Chondrocyte (in vitro differentiated cells): Measurements from ENCODE around the gene MYMK. TPM values are rescaled to one million over a fixed set of nuclear protein-coding genes. Genes with fewer than 3 reads are reported as not detected.
A peak's percentile ranks its signal among the peaks of the same experiment; 100 is the strongest.

Source experiments
- DNase-seq: peaks from one replicate; pipeline ENCODE4 v3.0.0; 2021; ENCODE audit warnings: mixed read lengths, low spot score
- H3K27ac Mint-ChIP-seq: one replicate; pipeline ENCODE4 v1.8.0; 2021; ENCODE audit warnings: mild to moderate bottlenecking, moderate library complexity, mixed read lengths; ENCODE audit not compliant: unreplicated experiment
- H3K27me3 Mint-ChIP-seq: 2 replicates; pipeline ENCODE4 v1.8.0; 2021; ENCODE audit warnings: low read depth, mixed read lengths
- H3K36me3 Mint-ChIP-seq: 2 replicates; pipeline ENCODE4 v1.8.0; 2021; ENCODE audit warnings: low read depth, mixed read lengths
- H3K4me1 Mint-ChIP-seq: 2 replicates; pipeline ENCODE4 v1.8.0; 2021; ENCODE audit warnings: low read depth, mild to moderate bottlenecking, mixed read lengths
- H3K4me3 Mint-ChIP-seq: one replicate; pipeline ENCODE4 v1.8.0; 2021; ENCODE audit warnings: mild to moderate bottlenecking, moderate library complexity, mixed read lengths; ENCODE audit not compliant: unreplicated experiment
- H3K9me3 Mint-ChIP-seq: 2 replicates; pipeline ENCODE4 v1.8.0; 2021; ENCODE audit warnings: low read depth, mixed read lengths
- CTCF ChIP-seq: fragments of 200-600 bp; sonication (generic); IDR thresholded peaks from 2 replicates; pipeline ENCODE4 v1.5.0; 2021; ENCODE audit warnings: antibody characterized with exemption, mild to moderate bottlenecking, moderate library complexity
- total RNA-seq: library from RNA; stranded (reverse); gene quantifications from 3 replicates; pipeline ENCODE4 v1.2.1, GENCODE V29; 2021

The MYMK gene
- total RNA-seq, 1 donor from 2014 or later: not detected

- Mint-ChIP-seq H3K4me3 (no peak overlapping the region), H3K36me3 (no peaks in the 10 kb centered on the region), H3K9me3 (no peaks in the 10 kb centered on the region), H3K27me3 (no peaks in the 10 kb centered on the region), H3K4me1 (no peaks in the 10 kb centered on the region), H3K27ac (no peak overlapping the region)
- no peak for TF ChIP-seq CTCF
- no peak for DNase-seq
Observed at GRCh38 chr9:133533857-133534256, 9.1 kb upstream of the MYMK start.

- Mint-ChIP-seq H3K27ac (peak overlapping the region; percentile 13), H3K9me3 (no peaks in the 10 kb centered on the region), H3K27me3 (no peaks in the 10 kb centered on the region)
Observed at GRCh38 chr9:133532937-133533668, 8.3 kb upstream of the MYMK start.

GRCh38 chr9:133531293-133531692 lies 6.5 kb upstream of the MYMK start:
- Mint-ChIP-seq H3K27me3 (no peaks in the 10 kb centered on the region), H3K27ac (no peak overlapping the region), H3K4me3 (no peak overlapping the region), H3K4me1 (peaks cover 19% of the 10 kb centered on the region), H3K36me3 (no peaks in the 10 kb centered on the region), H3K9me3 (no peaks in the 10 kb centered on the region)
- TF ChIP-seq CTCF: no peak
- DNase-seq: no peak

More at GRCh38 chr9:133532937-133533668, 8.3 kb upstream of the MYMK start:
- no peaks in the 10 kb centered on the region for H3K36me3 Mint-ChIP-seq
- H3K4me1 Mint-ChIP-seq: peaks cover 2% of the 10 kb centered on the region
- TF ChIP-seq CTCF: peak; percentile 67
- no peak overlapping the region for H3K4me3 Mint-ChIP-seq
- DNase-seq: no peak

GRCh38 chr9:133529874-133530273 lies 5.1 kb upstream of the MYMK start:
- H3K4me3 Mint-ChIP-seq: no peak overlapping the region
- no peak overlapping the region for H3K27ac Mint-ChIP-seq
- no peak for DNase-seq
- no peak for TF ChIP-seq CTCF
- no peaks in the 10 kb centered on the region for H3K27me3 Mint-ChIP-seq
- H3K4me1 Mint-ChIP-seq: peaks cover 21% of the 10 kb centered on the region
- H3K9me3 Mint-ChIP-seq: no peaks in the 10 kb centered on the region
- no peaks in the 10 kb centered on the region for H3K36me3 Mint-ChIP-seq

- H3K4me1 Mint-ChIP-seq: peaks cover 21% of the 10 kb centered on the region
- no peaks in the 10 kb centered on the region for H3K9me3 Mint-ChIP-seq
- no peak for DNase-seq
- no peak overlapping the region for H3K27ac Mint-ChIP-seq
- no peaks in the 10 kb centered on the region for H3K27me3 Mint-ChIP-seq
- no peak overlapping the region for H3K4me3 Mint-ChIP-seq
- no peaks in the 10 kb centered on the region for H3K36me3 Mint-ChIP-seq
- TF ChIP-seq CTCF: no peak
Observed at GRCh38 chr9:133529457-133529856, 4.7 kb upstream of the MYMK start.
